Measurements from ENCODE around the gene SLC12A6. TPM values are rescaled to one million over a fixed set of nuclear protein-coding genes. Genes with fewer than 3 reads are reported as not detected.

Gene SLC12A6
- total and polyA plus RNA-seq, 2 of the 13 experiments (the other 11 are each of a cell fraction or from before 2014, with no cell fraction given) = 15.2 to 30.1 TPM

DNA sequence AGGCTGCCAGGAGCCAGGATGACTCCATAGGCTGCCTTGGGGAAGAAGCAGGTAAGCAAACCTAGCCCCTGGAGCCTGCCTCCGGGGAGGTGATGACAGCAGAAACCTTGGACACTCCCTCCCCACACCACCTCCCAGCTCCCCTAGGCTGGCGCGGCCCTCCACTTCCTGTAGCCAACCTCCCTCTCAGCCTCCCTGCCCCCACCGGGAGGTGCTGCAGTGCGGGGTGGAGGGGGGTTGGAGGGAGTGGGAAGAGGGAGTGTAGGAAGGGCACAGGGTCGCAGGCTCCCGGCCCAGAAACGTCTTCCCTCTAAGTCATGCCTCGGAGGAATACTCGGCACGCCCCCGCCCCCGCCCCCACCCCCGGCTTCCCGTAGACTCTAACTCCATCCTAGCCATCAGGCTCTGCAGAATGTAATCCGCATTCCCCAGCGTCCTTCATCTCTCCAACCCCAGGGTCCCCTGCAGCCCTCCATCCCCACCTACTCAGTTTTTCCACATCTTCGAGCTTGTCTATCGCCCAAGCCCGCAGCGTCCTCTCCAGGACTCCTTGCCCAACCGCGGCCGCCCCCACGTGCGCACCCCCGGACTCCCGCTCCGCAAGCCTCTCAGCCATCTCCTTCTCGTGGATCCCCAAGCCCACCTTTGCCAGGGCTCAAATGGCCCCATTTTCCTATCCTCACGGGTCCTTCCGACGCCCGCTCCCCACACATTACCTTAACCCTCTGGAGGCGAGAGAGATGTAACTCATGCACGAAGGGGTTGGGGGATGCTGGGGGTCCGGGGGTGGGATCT lies 28.9 kb upstream of the SLC12A6 start (continued):
- TF ChIP-seq, protein P1, sequence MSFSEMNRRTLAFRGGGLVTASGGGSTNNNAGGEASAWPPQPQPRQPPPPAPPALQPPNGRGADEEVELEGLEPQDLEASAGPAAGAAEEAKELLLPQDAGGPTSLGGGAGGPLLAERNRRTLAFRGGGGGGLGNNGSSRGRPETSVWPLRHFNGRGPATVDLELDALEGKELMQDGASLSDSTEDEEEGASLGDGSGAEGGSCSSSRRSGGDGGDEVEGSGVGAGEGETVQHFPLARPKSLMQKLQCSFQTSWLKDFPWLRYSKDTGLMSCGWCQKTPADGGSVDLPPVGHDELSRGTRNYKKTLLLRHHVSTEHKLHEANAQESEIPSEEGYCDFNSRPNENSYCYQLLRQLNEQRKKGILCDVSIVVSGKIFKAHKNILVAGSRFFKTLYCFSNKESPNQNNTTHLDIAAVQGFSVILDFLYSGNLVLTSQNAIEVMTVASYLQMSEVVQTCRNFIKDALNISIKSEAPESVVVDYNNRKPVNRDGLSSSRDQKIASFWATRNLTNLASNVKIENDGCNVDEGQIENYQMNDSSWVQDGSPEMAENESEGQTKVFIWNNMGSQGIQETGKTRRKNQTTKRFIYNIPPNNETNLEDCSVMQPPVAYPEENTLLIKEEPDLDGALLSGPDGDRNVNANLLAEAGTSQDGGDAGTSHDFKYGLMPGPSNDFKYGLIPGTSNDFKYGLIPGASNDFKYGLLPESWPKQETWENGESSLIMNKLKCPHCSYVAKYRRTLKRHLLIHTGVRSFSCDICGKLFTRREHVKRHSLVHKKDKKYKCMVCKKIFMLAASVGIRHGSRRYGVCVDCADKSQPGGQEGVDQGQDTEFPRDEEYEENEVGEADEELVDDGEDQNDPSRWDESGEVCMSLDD (CRISPR knock-in tag; IDR thresholded peaks at IDR 0.05; ENCODE audit: borderline replicate concordance) = no peak
- TF ChIP-seq CCAR2 (optimal IDR thresholded peaks at IDR 0.05; ENCODE audit: low read depth, low read length) = no peak
- no peak for TF ChIP-seq KDM3A (CRISPR knock-in tag; IDR thresholded peaks at IDR 0.05; ENCODE audit: low read depth)
- TF ChIP-seq SIN3A (IDR thresholded peaks at IDR 0.05; ENCODE audit: borderline replicate concordance, low read depth, low read length) = peak; percentile 65; the same call in 1 of the 2 replicates
- TF ChIP-seq HDAC1 (CRISPR knock-in tag; IDR thresholded peaks at IDR 0.05) = peak; percentile 56; the same call in 1 of the 2 replicates
- no peak for TF ChIP-seq RNF2 (conservative IDR thresholded peaks at IDR 0.05; ENCODE audit: low read depth)
- no peak for TF ChIP-seq ATF7-NPFF (CRISPR knock-in tag; IDR thresholded peaks at IDR 0.05; ENCODE audit: low read depth)
- no peak for TF ChIP-seq HOXD1 (CRISPR knock-in tag; IDR thresholded peaks at IDR 0.05)
- TF ChIP-seq ZNF598 (CRISPR knock-in tag; IDR thresholded peaks at IDR 0.05; ENCODE audit: borderline replicate concordance) = no peak
- TF ChIP-seq ZNF839 (CRISPR knock-in tag; IDR thresholded peaks at IDR 0.05; ENCODE audit: borderline replicate concordance) = no peak
- no peak for TF ChIP-seq NFATC3 (CRISPR knock-in tag; IDR thresholded peaks at IDR 0.05)
- no peak for TF ChIP-seq NFKB2 (CRISPR knock-in tag; IDR thresholded peaks at IDR 0.05; ENCODE audit: borderline replicate concordance)
- TF ChIP-seq SIX4 (CRISPR knock-in tag; IDR thresholded peaks at IDR 0.05) = no peak
- no peak for TF ChIP-seq PRMT3 (CRISPR knock-in tag; IDR thresholded peaks at IDR 0.05; ENCODE audit: borderline replicate concordance, low read depth)
- no peak for TF ChIP-seq ZNF121 (CRISPR knock-in tag; IDR thresholded peaks at IDR 0.05)
- no peak for TF ChIP-seq ZUFSP (CRISPR knock-in tag; IDR thresholded peaks at IDR 0.05; ENCODE audit: borderline replicate concordance)
- TF ChIP-seq KDM2A (CRISPR knock-in tag; IDR thresholded peaks at IDR 0.05; ENCODE audit: borderline replicate concordance, low read depth) = peak; percentile 39; the same call in 1 of the 2 replicates
- TF ChIP-seq NFE2L1 (CRISPR knock-in tag; IDR thresholded peaks at IDR 0.05; ENCODE audit: borderline replicate concordance) = no peak
- no peak for TF ChIP-seq AHR (CRISPR knock-in tag; IDR thresholded peaks at IDR 0.05)
- no peak for TF ChIP-seq ZNF225 (CRISPR knock-in tag; IDR thresholded peaks at IDR 0.05)
- peak; percentile 51; the same call in 1 of the 2 replicates for TF ChIP-seq THAP11 (CRISPR knock-in tag; IDR thresholded peaks at IDR 0.05)

Data from HepG2 (cell line).